Measurements from ENCODE around the gene U2AF2.

DNA sequence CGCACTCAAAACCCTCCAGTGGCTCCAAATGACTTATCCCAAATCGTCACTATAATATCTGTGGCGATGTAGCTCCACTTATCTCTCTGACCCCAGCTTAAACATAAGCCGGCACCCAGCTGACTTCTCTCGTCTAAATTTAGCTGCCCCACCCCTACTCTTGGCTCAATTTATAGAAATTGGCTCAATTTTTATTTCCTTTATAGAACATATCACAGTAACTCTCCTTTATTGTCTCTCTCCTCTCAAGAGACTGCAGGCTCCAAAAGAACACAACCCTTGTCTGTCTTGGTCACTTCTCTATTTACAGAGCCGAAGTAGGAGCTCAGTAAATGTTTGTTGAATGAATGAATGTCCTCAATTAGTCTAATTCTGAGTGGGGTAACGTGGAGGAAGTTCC is 31.3 kb upstream of the U2AF2 start:
- TF ChIP-seq EZH2phosphoT487 (IDR thresholded peaks at IDR 0.05; ENCODE audit: borderline replicate concordance, low read depth, low read length) = no peak
- TF ChIP-seq, protein P1, sequence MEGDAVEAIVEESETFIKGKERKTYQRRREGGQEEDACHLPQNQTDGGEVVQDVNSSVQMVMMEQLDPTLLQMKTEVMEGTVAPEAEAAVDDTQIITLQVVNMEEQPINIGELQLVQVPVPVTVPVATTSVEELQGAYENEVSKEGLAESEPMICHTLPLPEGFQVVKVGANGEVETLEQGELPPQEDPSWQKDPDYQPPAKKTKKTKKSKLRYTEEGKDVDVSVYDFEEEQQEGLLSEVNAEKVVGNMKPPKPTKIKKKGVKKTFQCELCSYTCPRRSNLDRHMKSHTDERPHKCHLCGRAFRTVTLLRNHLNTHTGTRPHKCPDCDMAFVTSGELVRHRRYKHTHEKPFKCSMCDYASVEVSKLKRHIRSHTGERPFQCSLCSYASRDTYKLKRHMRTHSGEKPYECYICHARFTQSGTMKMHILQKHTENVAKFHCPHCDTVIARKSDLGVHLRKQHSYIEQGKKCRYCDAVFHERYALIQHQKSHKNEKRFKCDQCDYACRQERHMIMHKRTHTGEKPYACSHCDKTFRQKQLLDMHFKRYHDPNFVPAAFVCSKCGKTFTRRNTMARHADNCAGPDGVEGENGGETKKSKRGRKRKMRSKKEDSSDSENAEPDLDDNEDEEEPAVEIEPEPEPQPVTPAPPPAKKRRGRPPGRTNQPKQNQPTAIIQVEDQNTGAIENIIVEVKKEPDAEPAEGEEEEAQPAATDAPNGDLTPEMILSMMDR (conservative IDR thresholded peaks at IDR 0.05; ENCODE audit: low read length) = no peak

Data from OCI-LY7 (cell line).